Measurements from ENCODE around the gene PLP2. TPM values are rescaled to one million over a fixed set of nuclear protein-coding genes. Genes with fewer than 3 reads are reported as not detected.

Gene PLP2
- total and polyA plus RNA-seq, 2 of the 4 experiments (the other 2 are of a cell fraction): 22.6 to 156 TPM

DNA sequence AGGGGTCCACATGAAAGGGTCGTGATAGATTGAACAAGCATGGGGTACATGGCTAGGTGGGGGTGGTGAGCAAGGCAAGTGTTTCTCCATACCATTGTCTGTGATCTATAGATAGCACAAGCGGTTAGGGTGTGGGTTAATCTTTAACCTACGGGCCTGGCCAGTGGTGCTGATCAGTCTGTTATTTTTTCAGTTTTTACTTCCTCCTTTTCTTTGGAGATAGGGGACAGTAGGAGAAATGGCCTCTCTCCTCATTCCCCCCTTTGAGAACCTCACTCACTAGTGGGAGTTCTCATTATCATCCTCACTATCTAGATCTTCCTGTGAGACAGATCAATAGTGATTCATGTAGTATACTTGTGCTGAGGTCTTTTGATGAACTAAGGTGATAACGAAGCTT lies 32.0 kb upstream of the PLP2 start:
- Histone ChIP-seq H3K9ac (ENCODE audit: low read depth, low read length) (no peak overlapping the region), H3K36me3 (ENCODE audit: control insufficient read depth, insufficient read depth, low read length) (no peaks in the 10 kb centered on the region), H2AFZ (replicated peaks; ENCODE audit: low read length, poor library complexity) (no peak overlapping the region), H4K91ac (ENCODE audit: insufficient read depth, low read depth, low read length) (no peak overlapping the region), H3K27ac (ENCODE audit: insufficient read depth, low read length) (no peak overlapping the region), H2BK20ac (ENCODE audit: low read depth, low read length) (no peak overlapping the region), H3K79me1 (ENCODE audit: low read depth in 1 of 2, low read length in 2 of 2) (no peaks in the 10 kb centered on the region), H4K8ac (ENCODE audit: low read depth in 2 of 2, low read length in 2 of 2) (no peak overlapping the region), H4K5ac (ENCODE audit: low read depth, low read length) (no peak overlapping the region), H3K4me3 (ENCODE audit: insufficient read depth, low read depth, low read length) (no peak overlapping the region), H3K9me3 (ENCODE audit: control insufficient read depth, insufficient read depth, low read length) (peaks cover 16% of the 10 kb centered on the region), H4K20me1 (ENCODE audit: insufficient read depth, low read length) (no peaks in the 10 kb centered on the region), H3K4ac (ENCODE audit: low read depth, low read length) (no peak overlapping the region), H3K4me2 (ENCODE audit: low read depth, low read length) (no peak overlapping the region), H3K18ac (ENCODE audit: low read depth, low read length) (no peak overlapping the region), H2BK120ac (ENCODE audit: low read depth, low read length) (no peak overlapping the region), H3K9me1 (ENCODE audit: insufficient read depth, low read length) (no peaks in the 10 kb centered on the region), H2AK9ac (replicated peaks; ENCODE audit: low read depth, low read length, poor library complexity) (no peak overlapping the region), H2BK15ac (ENCODE audit: low read depth, low read length) (no peak overlapping the region), H3K14ac (replicated peaks; ENCODE audit: low read depth, low read length) (no peak overlapping the region), H3K56ac (ENCODE audit: extremely low read depth, insufficient read depth, low read length) (no peak overlapping the region), H2AK5ac (ENCODE audit: low read depth, low read length) (no peak overlapping the region), H3K4me1 (ENCODE audit: control insufficient read depth, insufficient read depth, low read length) (no peaks in the 10 kb centered on the region), H3K27me3 (ENCODE audit: control insufficient read depth, insufficient read depth, low read length) (no peaks in the 10 kb centered on the region), H2BK5ac (ENCODE audit: low read depth, low read length, poor library complexity, severe bottlenecking) (no peak overlapping the region), H3K23ac (ENCODE audit: low read depth, low read length) (no peak overlapping the region)
- in situ Hi-C loops (cut with MboI; ENCODE audit: low sequenced_read_pairs): no loop called here
- intact Hi-C loops (cut with micrococcal nuclease): no loop called here
- dilution Hi-C loops (cut with HindIII; ENCODE audit: low sequenced_read_pairs, unreplicated experiment): no loop called here
- no peak for DNase-seq
- ChIA-PET CTCF (no interaction called here), POLR2A (ENCODE audit: unreplicated experiment) (no interaction called here)
- BruUV-seq (replicated peaks): no TSS peak
- TF ChIP-seq ELK1 (IDR thresholded peaks at IDR 0.05; ENCODE audit: borderline replicate concordance, low read depth, low read length): no peak
- TF ChIP-seq CTCF (conservative IDR thresholded peaks at IDR 0.05; ENCODE audit: low read depth, low read length): no peak
- TF ChIP-seq POLR2A (IDR thresholded peaks at IDR 0.05; ENCODE audit: low read depth, low read length): no peak
- no peak for TF ChIP-seq RCOR1 (IDR thresholded peaks at IDR 0.05; ENCODE audit: insufficient replicate concordance, low read length)
- no peak for TF ChIP-seq MAFK (IDR thresholded peaks at IDR 0.05; ENCODE audit: low read depth, low read length)
- no peak for TF ChIP-seq MAZ (IDR thresholded peaks at IDR 0.05; ENCODE audit: borderline replicate concordance, low read depth, low read length)
- no peak for TF ChIP-seq NFE2L2 (IDR thresholded peaks at IDR 0.05; ENCODE audit: low read depth, low read length)
- TF ChIP-seq BHLHE40 (IDR thresholded peaks at IDR 0.05; ENCODE audit: low read depth, low read length): no peak
- no peak for TF ChIP-seq RAD21 (IDR thresholded peaks at IDR 0.05; ENCODE audit: low read length)
- TF ChIP-seq USF2 (IDR thresholded peaks at IDR 0.05; ENCODE audit: low read depth, low read length): no peak
- TF ChIP-seq SMC3 (IDR thresholded peaks at IDR 0.05; ENCODE audit: low read depth, low read length): no peak
- TF ChIP-seq CHD1 (IDR thresholded peaks at IDR 0.05; ENCODE audit: low read depth, low read length): no peak
- no peak for TF ChIP-seq RFX5 (IDR thresholded peaks at IDR 0.05; ENCODE audit: low read depth, low read length)
- no peak for TF ChIP-seq FOS (IDR thresholded peaks at IDR 0.05; ENCODE audit: low read depth, low read length)
- TF ChIP-seq MXI1 (IDR thresholded peaks at IDR 0.05; ENCODE audit: borderline replicate concordance, low read depth, low read length): no peak
- TF ChIP-seq CEBPB (IDR thresholded peaks at IDR 0.05; ENCODE audit: low read depth, low read length): no peak
- WGBS, 2 experiments (ENCODE audit: extremely low coverage in 2 of 2, insufficient read length in 1 of 2): no CpG with 5 or more reads among the region's 4 CpGs
- ATAC-seq (ENCODE audit: low read depth): no peak

All from IMR-90 (cell line).